Sigmoid colon (tissue), 7 donors: ENCODE data around the gene ABCB4. TPM values are rescaled to one million over a fixed set of nuclear protein-coding genes. Genes with fewer than 3 reads are reported as not detected.

ENCODE experiments used
- DNase-seq: peaks from one replicate; pipeline ENCODE4 v3.0.0-alpha.2; 2019
- H3K27ac ChIP-seq, 4 donors: fragments of 200-600 bp; sonication (generic); one replicate each; pipeline ENCODE4 v1.5.1; 2016 to 2019; ENCODE audit warnings: mild to moderate bottlenecking in 1 of 4
- H3K27me3 ChIP-seq, 3 donors: fragments of 200-600 bp; sonication (generic); one replicate each; pipeline ENCODE4 v1.5.1; 2019; ENCODE audit warnings: mild to moderate bottlenecking in 1 of 3
- H3K36me3 ChIP-seq, 4 donors: fragments of 200-600 bp; sonication (generic); one replicate each; pipeline ENCODE4 v1.5.1; 2016 to 2019
- H3K4me1 ChIP-seq, 4 donors: fragments of 200-600 bp; sonication (generic); one replicate each; pipeline ENCODE4 v1.5.1; 2017 to 2019
- H3K4me3 ChIP-seq, 4 donors: fragments of 200-600 bp; sonication (generic); one replicate each; pipeline ENCODE4 v1.5.1; 2017 to 2019; ENCODE audit warnings: mild to moderate bottlenecking in 2 of 4, moderate library complexity in 1 of 4
- H3K9me3 ChIP-seq, 4 donors: fragments of 200-600 bp in 3 of 4; sonication (generic) in 3 of 4; one replicate each; pipeline versions ENCODE4 v1.5.1 to v1.6.1; 2013 to 2019
- EP300 ChIP-seq, 4 donors: sonication (generic); formaldehyde crosslinking; IDR thresholded peaks; one replicate each; pipeline ENCODE4 v1.6.1; 2017; ENCODE audit warnings: antibody characterized with exemption in 4 of 4
- POLR2A ChIP-seq, 2 donors: fragments of 450-650 bp; IDR thresholded peaks; one replicate each; pipeline ENCODE4 v1.6.1; 2016; ENCODE audit warnings: antibody characterized with exemption in 2 of 2, mild to moderate bottlenecking in 2 of 2, moderate library complexity in 2 of 2
- POLR2AphosphoS5 ChIP-seq, 4 donors: sonication (generic); formaldehyde crosslinking; IDR thresholded peaks; one replicate each; pipeline ENCODE4 v1.6.1; 2017; ENCODE audit warnings: antibody characterized with exemption in 4 of 4
- WGBS, 2 donors: extraction: QIAGEN DNeasy Blood & Tissue Kit; methylation state at CpG; one replicate each; pipeline ENCODE4 v1.1.7; 2013; 5-methylcytosine and 5-hydroxymethylcytosine counted together
- intact Hi-C: fragments of 100-400 bp; cut with DNase I; formaldehyde crosslinking; loops from one replicate; pipeline ENCODE4 v1.15.1; 2023
- polyA plus RNA-seq, 3 donors: library from polyadenylated mRNA; stranded (reverse); fragments of 200-250 nt; gene quantifications; one replicate each; pipeline ENCODE4 v1.2.3, GENCODE V29; 2013
- total RNA-seq, 4 donors: library from RNA; depleted of rRNA; stranded (reverse); fragments of >200 nt; gene quantifications; one replicate each; pipeline ENCODE4 v1.1.0, GENCODE V29; 2016
- TF ChIP-seq, protein P1 (sequence below), 4 experiments: fragments of 450-650 bp in 3 of 4; fragments of 200-600 bp in 1 of 4; IDR thresholded peaks; one replicate each; pipeline ENCODE4 v1.5.1; 2016 to 2019; ENCODE audit warnings: antibody characterized with exemption in 4 of 4, mild to moderate bottlenecking in 3 of 4, moderate library complexity in 2 of 4
- donor health status: healthy with polysubstance abuse.
- donor health status: Bipolar disorder and iron deficiency.
- donor health status: healthy.

Gene ABCB4
- total and polyA plus RNA-seq, 7 donors: 0.23 to 3.5 (median 1.1) TPM; not detected in 1

DNA sequence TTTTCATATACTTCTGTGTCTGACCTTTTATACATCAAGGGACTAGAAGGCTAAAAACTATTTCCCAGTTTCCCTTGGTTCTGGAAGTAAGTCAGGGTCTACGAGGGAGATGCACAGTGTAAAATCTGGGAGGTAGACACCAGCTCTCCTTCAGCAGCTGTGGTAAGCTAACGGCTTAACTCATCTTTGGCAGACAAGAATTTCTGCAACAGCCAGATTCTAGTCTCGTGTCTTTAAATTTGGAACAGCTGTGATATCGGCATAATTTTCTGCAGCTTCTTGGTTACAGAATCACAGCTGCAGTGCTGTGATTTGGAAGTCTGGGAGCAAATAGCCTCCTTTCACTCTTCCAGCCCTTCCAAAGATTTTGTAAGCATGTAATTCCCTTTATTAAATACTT lies 37.4 kb upstream of the ABCB4 start:
- H3K4me3 ChIP-seq: no peak overlapping the region
- H3K9me3 ChIP-seq: no peaks in the 10 kb centered on the region
- no peak for DNase-seq
- H3K27me3 ChIP-seq: no peaks in the 10 kb centered on the region
- no peak overlapping the region for H3K27ac ChIP-seq
- no peaks in the 10 kb centered on the region for H3K4me1 ChIP-seq
- H3K36me3 ChIP-seq: no peaks in the 10 kb centered on the region
- WGBS, 2 donors: 78 to 88% methylated on average over 4 of the region's 4 CpGs
- intact Hi-C loops: no loop called here
- TF ChIP-seq EP300 (IDR thresholded peaks at IDR 0.05) (no peak), POLR2A (IDR thresholded peaks at IDR 0.05) (no peak)
- TF ChIP-seq, protein P1, sequence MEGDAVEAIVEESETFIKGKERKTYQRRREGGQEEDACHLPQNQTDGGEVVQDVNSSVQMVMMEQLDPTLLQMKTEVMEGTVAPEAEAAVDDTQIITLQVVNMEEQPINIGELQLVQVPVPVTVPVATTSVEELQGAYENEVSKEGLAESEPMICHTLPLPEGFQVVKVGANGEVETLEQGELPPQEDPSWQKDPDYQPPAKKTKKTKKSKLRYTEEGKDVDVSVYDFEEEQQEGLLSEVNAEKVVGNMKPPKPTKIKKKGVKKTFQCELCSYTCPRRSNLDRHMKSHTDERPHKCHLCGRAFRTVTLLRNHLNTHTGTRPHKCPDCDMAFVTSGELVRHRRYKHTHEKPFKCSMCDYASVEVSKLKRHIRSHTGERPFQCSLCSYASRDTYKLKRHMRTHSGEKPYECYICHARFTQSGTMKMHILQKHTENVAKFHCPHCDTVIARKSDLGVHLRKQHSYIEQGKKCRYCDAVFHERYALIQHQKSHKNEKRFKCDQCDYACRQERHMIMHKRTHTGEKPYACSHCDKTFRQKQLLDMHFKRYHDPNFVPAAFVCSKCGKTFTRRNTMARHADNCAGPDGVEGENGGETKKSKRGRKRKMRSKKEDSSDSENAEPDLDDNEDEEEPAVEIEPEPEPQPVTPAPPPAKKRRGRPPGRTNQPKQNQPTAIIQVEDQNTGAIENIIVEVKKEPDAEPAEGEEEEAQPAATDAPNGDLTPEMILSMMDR (IDR thresholded peaks at IDR 0.05): no peak

DNA sequence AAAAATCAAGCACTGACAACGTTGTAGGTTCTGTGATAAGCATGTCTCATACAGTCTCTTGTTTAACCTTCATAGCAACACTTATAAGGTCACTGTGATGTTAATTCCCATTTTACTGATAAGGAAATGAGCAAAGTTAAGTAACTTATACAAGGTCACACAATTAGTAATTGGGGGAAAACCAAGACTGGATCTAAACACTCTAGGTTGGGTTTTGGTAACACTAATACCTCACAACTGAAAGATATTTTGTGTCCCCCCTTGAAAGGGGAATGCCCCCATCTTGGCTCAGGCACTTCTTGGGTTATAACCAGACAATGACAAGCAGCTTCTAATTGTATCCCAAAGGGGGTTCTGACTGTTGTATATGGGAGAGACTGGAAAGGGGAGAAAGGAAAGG lies 36.0 kb upstream of the ABCB4 start:
- Histone ChIP-seq H3K27ac (no peak overlapping the region), H3K4me3 (no peak overlapping the region), H3K27me3 (no peaks in the 10 kb centered on the region), H3K9me3 (no peaks in the 10 kb centered on the region), H3K36me3 (no peaks in the 10 kb centered on the region), H3K4me1 (no peaks in the 10 kb centered on the region)
- no peak for TF ChIP-seq EP300 (IDR thresholded peaks at IDR 0.05)
- no peak for TF ChIP-seq POLR2A (IDR thresholded peaks at IDR 0.05)
- no peak for TF ChIP-seq POLR2AphosphoS5 (IDR thresholded peaks at IDR 0.05)
- TF ChIP-seq, protein P1 (IDR thresholded peaks at IDR 0.05): no peak
- 67 to 73% methylated on average over 1 of the region's 1 CpG for WGBS, 2 donors
- intact Hi-C loops: no loop called here
- no peak for DNase-seq

DNA sequence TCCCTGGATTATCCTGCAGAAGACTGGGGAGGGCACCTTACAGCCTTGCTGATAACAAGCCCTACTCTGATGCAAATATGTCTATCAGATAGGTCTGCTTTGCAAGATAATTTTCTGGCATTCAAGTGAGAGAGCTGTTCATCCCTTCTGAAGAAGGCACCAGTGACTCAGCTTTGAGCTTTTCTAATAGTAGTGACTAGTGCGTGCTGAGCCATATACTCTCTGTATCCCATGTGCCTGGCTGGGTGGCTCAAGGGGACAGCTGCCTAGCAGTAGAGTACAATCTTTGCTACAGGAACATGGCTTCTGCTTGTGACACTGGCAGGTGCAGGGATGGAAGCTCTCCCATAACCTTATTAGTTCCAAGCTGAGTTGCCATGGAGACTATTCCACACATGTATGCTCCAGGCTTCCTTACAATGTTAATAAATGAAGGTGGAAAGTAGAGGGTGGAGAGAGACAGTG lies 35.0 kb upstream of the ABCB4 start:
- Histone ChIP-seq H3K4me3 (no peak overlapping the region), H3K27ac (no peak overlapping the region), H3K27me3 (no peaks in the 10 kb centered on the region), H3K4me1 (no peaks in the 10 kb centered on the region), H3K9me3 (no peaks in the 10 kb centered on the region), H3K36me3 (no peaks in the 10 kb centered on the region)
- DNase-seq: no peak
- 96 to 97% methylated on average over 1 of the region's 1 CpG for WGBS, 2 donors
- intact Hi-C loops: no loop called here
- no peak for TF ChIP-seq EP300 (IDR thresholded peaks at IDR 0.05)
- TF ChIP-seq POLR2A (IDR thresholded peaks at IDR 0.05): no peak
- TF ChIP-seq POLR2AphosphoS5 (IDR thresholded peaks at IDR 0.05): no peak
- TF ChIP-seq, protein P1 (IDR thresholded peaks at IDR 0.05): no peak

DNA sequence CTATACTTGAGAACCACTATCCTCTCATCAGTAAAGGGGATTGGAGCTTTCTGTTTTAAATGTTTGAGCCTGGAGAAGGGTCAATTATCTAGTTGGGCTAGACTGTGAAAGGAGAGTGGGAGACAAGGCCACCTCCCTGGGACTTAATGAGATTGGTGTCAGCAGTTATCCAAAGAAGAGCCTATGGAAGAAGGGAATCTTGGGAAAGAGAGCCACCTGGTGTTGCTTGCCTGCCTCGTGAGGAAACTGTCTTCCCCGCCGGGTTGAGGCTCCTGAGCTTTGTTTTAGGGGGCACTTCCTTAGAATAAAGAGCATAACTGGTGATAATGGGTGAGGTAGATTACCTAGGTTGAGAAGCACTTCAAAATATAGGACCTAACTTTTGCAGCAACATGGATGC lies 32.0 kb upstream of the ABCB4 start:
- 52 to 75% methylated on average over 3 of the region's 3 CpGs for WGBS, 2 donors
- DNase-seq: no peak
- H3K4me1 ChIP-seq: no peaks in the 10 kb centered on the region
- intact Hi-C loops: no loop called here
- H3K27ac ChIP-seq: no peak overlapping the region
- H3K27me3 ChIP-seq: no peaks in the 10 kb centered on the region
- H3K36me3 ChIP-seq: no peaks in the 10 kb centered on the region
- TF ChIP-seq POLR2AphosphoS5 (IDR thresholded peaks at IDR 0.05): no peak
- no peak for TF ChIP-seq EP300 (IDR thresholded peaks at IDR 0.05)
- TF ChIP-seq, protein P1 (IDR thresholded peaks at IDR 0.05): no peak
- TF ChIP-seq POLR2A (IDR thresholded peaks at IDR 0.05): no peak
- H3K9me3 ChIP-seq: no peaks in the 10 kb centered on the region
- H3K4me3 ChIP-seq: no peak overlapping the region
